H1 (cell line): ENCODE results near the gene CACNA1C. TPM values are rescaled to one million over a fixed set of nuclear protein-coding genes. Genes with fewer than 3 reads are reported as not detected.

Experiments used
- CTCF ChIA-PET: fragments of 300-600 bp; sonication (Branson Sonifier 250); formaldehyde crosslinking; loops from one replicate; lab custom pipeline; 2021; ENCODE audit not compliant: partially characterized antibody; lab: Charles Lee
- POLR2A ChIA-PET: fragments of 300-600 bp; sonication (Branson Sonifier 250); formaldehyde crosslinking; loops from one replicate; lab custom pipeline; 2021; ENCODE audit warnings: inconsistent platforms; ENCODE audit not compliant: partially characterized antibody; lab: Charles Lee
- DNase-seq, 2 experiments: peaks; one replicate each; pipeline versions ENCODE4 v3.0.0 to v3.0.0-alpha.2; 2010 to 2022; ENCODE audit warnings: low spot score in 2 of 2, low read depth in 1 of 2, mixed read lengths in 1 of 2
- FAIRE-seq: peaks from 2 replicates; lab custom pipeline; 2011; peaks lifted over from hg19 to GRCh38; lab: Jason Lieb, UNC
- H2AFZ ChIP-seq: 2 replicates; pipeline ENCODE4 v1.8.1; 2012; ENCODE audit warnings: low read length, inconsistent platforms
- H2AK5ac ChIP-seq: 2 replicates; pipeline ENCODE4 v1.6.1; 2013; ENCODE audit warnings: low read depth, low read length
- H2BK120ac ChIP-seq: replicated peaks from 2 replicates; pipeline ENCODE3; 2013; ENCODE audit warnings: low read depth, low read length, inconsistent platforms
- H2BK12ac ChIP-seq: 2 replicates; pipeline ENCODE4 v1.6.1; 2013; ENCODE audit warnings: low read depth, low read length
- H2BK15ac ChIP-seq: 2 replicates; pipeline ENCODE4 v1.6.1; 2013; ENCODE audit warnings: low read length
- H2BK20ac ChIP-seq: 2 replicates; pipeline ENCODE4 v1.6.1; 2013; ENCODE audit warnings: low read length
- H2BK5ac ChIP-seq: 2 replicates; pipeline ENCODE4 v1.6.1; 2013; ENCODE audit warnings: low read depth, low read length
- H3K14ac ChIP-seq: 2 replicates; pipeline ENCODE4 v1.6.1; 2013; ENCODE audit warnings: inconsistent platforms; ENCODE audit not compliant: insufficient read length
- H3K18ac ChIP-seq: 2 replicates; pipeline ENCODE4 v1.6.1; 2013; ENCODE audit warnings: low read length; ENCODE audit errors: extremely low read depth
- H3K23ac ChIP-seq: 2 replicates; pipeline ENCODE4 v1.6.1; 2013; ENCODE audit warnings: inconsistent platforms; ENCODE audit not compliant: insufficient read length
- H3K23me2 ChIP-seq: 2 replicates; pipeline ENCODE4 v1.6.1; 2013; ENCODE audit warnings: low read depth, low read length
- H3K27ac ChIP-seq: 2 replicates; pipeline ENCODE4 v1.6.1; 2011; ENCODE audit warnings: low read depth, low read length, inconsistent platforms
- H3K27me3 ChIP-seq, 4 experiments: replicated peaks in 1 of 4; 1 replicate in 1 of 4; 2 replicates in 3 of 4; pipeline versions ENCODE4 v1.6.1 to v1.8.1; 2011 to 2013; ENCODE audit warnings: low read length in 3 of 4, mild to moderate bottlenecking in 3 of 4, inconsistent platforms in 2 of 4, mixed read lengths in 2 of 4, moderate library complexity in 1 of 4; ENCODE audit not compliant: control insufficient read depth in 3 of 4, insufficient read depth in 3 of 4; ENCODE audit errors: extremely low read depth in 1 of 4
- H3K36me3 ChIP-seq, 4 experiments: 2 replicates each; pipeline versions ENCODE4 v1.6.1 to v1.8.1; 2011 to 2013; ENCODE audit warnings: mild to moderate bottlenecking in 4 of 4, low read length in 3 of 4, moderate library complexity in 2 of 4, control low read depth in 1 of 4, inconsistent platforms in 1 of 4; ENCODE audit not compliant: insufficient read depth in 4 of 4, control insufficient read depth in 2 of 4
- H3K4ac ChIP-seq: replicated peaks from 2 replicates; pipeline ENCODE3; 2013; ENCODE audit warnings: low read length, low read depth, mixed read lengths, inconsistent platforms; ENCODE audit not compliant: insufficient read length
- H3K4me1 ChIP-seq, 4 experiments: replicated peaks in 1 of 4; 1 replicate in 1 of 4; 2 replicates in 3 of 4; pipeline versions ENCODE4 v1.6.1 to v1.8.1; 2011 to 2013; ENCODE audit warnings: low read length in 3 of 4, inconsistent platforms in 2 of 4, mixed read lengths in 1 of 4; ENCODE audit not compliant: insufficient read depth in 4 of 4, control insufficient read depth in 3 of 4
- H3K4me2 ChIP-seq, 2 experiments: 2 replicates each; pipeline versions ENCODE4 v1.6.1 to v1.8.1; 2011 to 2013; ENCODE audit warnings: low read depth in 2 of 2, low read length in 2 of 2, control low read depth in 1 of 2, inconsistent platforms in 1 of 2, mild to moderate bottlenecking in 1 of 2; ENCODE audit not compliant: insufficient read depth in 1 of 2
- H3K4me3 ChIP-seq, 4 experiments: fragments of 200-600, 300-600 bp in 1 of 4; sonication (generic), shearing (Covaris generic), sonication (Bioruptor Twin) in 1 of 4; 2 replicates each; pipeline versions ENCODE4 v1.5.1 to v1.8.1; 2011 to 2016; ENCODE audit warnings: low read length in 4 of 4, low read depth in 3 of 4, control low read depth in 2 of 4, inconsistent platforms in 2 of 4, mild to moderate bottlenecking in 2 of 4, mixed read lengths in 1 of 4, moderate library complexity in 1 of 4; ENCODE audit not compliant: insufficient read depth in 2 of 4; ENCODE audit errors: extremely low read depth in 1 of 4
- H3K56ac ChIP-seq: replicated peaks from 2 replicates; pipeline ENCODE3; 2013; ENCODE audit warnings: low read depth, mild to moderate bottlenecking, mixed read lengths, low read length, inconsistent platforms; ENCODE audit not compliant: insufficient read length
- H3K79me1 ChIP-seq: 2 replicates; pipeline ENCODE4 v1.6.1; 2013; ENCODE audit warnings: low read depth, low read length, control low read depth
- H3K79me2 ChIP-seq, 2 experiments: 2 replicates each; pipeline versions ENCODE4 v1.6.1 to v1.8.1; 2012 to 2013; ENCODE audit warnings: low read length in 2 of 2, mild to moderate bottlenecking in 2 of 2, inconsistent platforms in 1 of 2; ENCODE audit not compliant: insufficient read depth in 2 of 2, control insufficient read depth in 1 of 2
- H3K9ac ChIP-seq, 4 experiments: replicated peaks in 1 of 4; 1 replicate in 1 of 4; 2 replicates in 3 of 4; pipeline versions ENCODE4 v1.6.1 to v1.8.1; 2011 to 2013; ENCODE audit warnings: low read depth in 3 of 4, low read length in 3 of 4, control low read depth in 2 of 4, mild to moderate bottlenecking in 2 of 4, moderate library complexity in 2 of 4, inconsistent platforms in 1 of 4; ENCODE audit errors: extremely low read depth in 1 of 4
- H3K9me3 ChIP-seq, 2 experiments: 2 replicates each; pipeline versions ENCODE4 v1.6.1 to v1.8.1; 2012 to 2013; ENCODE audit warnings: mild to moderate bottlenecking in 2 of 2, moderate library complexity in 2 of 2, control low read depth in 1 of 2, inconsistent platforms in 1 of 2, low read depth in 1 of 2, low read length in 1 of 2, mixed read lengths in 1 of 2; ENCODE audit not compliant: insufficient read depth in 2 of 2
- H4K20me1 ChIP-seq, 2 experiments: replicated peaks in 1 of 2; 2 replicates each; pipeline versions ENCODE3 to v1.8.1; 2011 to 2013; ENCODE audit warnings: inconsistent platforms in 2 of 2, low read length in 2 of 2, mild to moderate bottlenecking in 1 of 2; ENCODE audit not compliant: insufficient read depth in 2 of 2, control insufficient read depth in 1 of 2
- H4K5ac ChIP-seq: 2 replicates; pipeline ENCODE4 v1.6.1; 2013; ENCODE audit warnings: low read length, low read depth, mixed read lengths, inconsistent platforms; ENCODE audit not compliant: insufficient read length
- H4K8ac ChIP-seq: 2 replicates; pipeline ENCODE4 v1.8.0; 2013; ENCODE audit warnings: mild to moderate bottlenecking, moderate library complexity, low read length, inconsistent platforms; ENCODE audit not compliant: insufficient read depth; ENCODE audit errors: extremely low read depth
- H4K91ac ChIP-seq: replicated peaks from 2 replicates; pipeline ENCODE3; 2013; ENCODE audit warnings: low read length, mixed read lengths, inconsistent platforms; ENCODE audit not compliant: insufficient read length
- CBX8 ChIP-seq: fragments of 300-800, 300-1000 bp; sonication (generic); IDR thresholded peaks from 2 replicates; pipeline ENCODE4 v1.7.1; 2016; ENCODE audit warnings: low read depth, low read length, borderline replicate concordance
- EP300 ChIP-seq, 2 experiments: IDR thresholded peaks; 1 replicate in 1 of 2; 2 replicates in 1 of 2; pipeline ENCODE4 v1.6.1; 2011 to 2012; ENCODE audit warnings: low read depth in 2 of 2, low read length in 2 of 2, mild to moderate bottlenecking in 2 of 2, borderline replicate concordance in 1 of 2, inconsistent platforms in 1 of 2, moderate library complexity in 1 of 2
- TBP ChIP-seq: IDR thresholded peaks from 2 replicates; pipeline ENCODE4 v1.6.1; 2011; ENCODE audit warnings: low read depth, low read length, improper control_type of control experiment
- WGBS, 2 experiments: shearing (Covaris generic) in 1 of 2; methylation state at CpG; one replicate each; pipeline versions ENCODE4 v1.1.6 to v1.1.7; 2013 to 2015; ENCODE audit warnings: low lambda C conversion rate in 2 of 2, mixed read lengths in 2 of 2, inconsistent platforms in 1 of 2, low coverage in 1 of 2, missing lambda C conversion rate in 1 of 2; ENCODE audit not compliant: insufficient replicate concordance in 2 of 2, insufficient coverage in 1 of 2, insufficient read length in 1 of 2; ENCODE audit errors: extremely low coverage in 1 of 2, missing lambda C conversion rate in 1 of 2; 5-methylcytosine and 5-hydroxymethylcytosine counted together
- polyA plus RNA-seq, 7 experiments: library from polyadenylated mRNA; depleted of rRNA in 3 of 7; stranded (reverse) in 5 of 7; unstranded in 2 of 7; fragments of >200 nt in 5 of 7; fragments of 200-250 nt in 2 of 7; gene quantifications; 1 replicate in 5 of 7; 2 replicates in 1 of 7; 4 replicates in 1 of 7; pipeline versions ENCODE4 v1.2.1 to v1.2.3, GENCODE V29; 2011 to 2013; ENCODE audit warnings: missing spikeins in 2 of 7, mixed read lengths in 2 of 7
- total RNA-seq: library from RNA; stranded (reverse); fragmentation: NEBNext Ultra II Directional; extraction: Animal tissue kit (Norgen Biotek cat#: 25700); gene quantifications from 2 replicates; pipeline ENCODE4 v1.2.1, GENCODE V29; 2021

The CACNA1C gene
- total and polyA plus RNA-seq, 2 of the 8 experiments (the other 6 are each of a cell fraction or from before 2014, with no cell fraction given) = 1.3 TPM

DNA sequence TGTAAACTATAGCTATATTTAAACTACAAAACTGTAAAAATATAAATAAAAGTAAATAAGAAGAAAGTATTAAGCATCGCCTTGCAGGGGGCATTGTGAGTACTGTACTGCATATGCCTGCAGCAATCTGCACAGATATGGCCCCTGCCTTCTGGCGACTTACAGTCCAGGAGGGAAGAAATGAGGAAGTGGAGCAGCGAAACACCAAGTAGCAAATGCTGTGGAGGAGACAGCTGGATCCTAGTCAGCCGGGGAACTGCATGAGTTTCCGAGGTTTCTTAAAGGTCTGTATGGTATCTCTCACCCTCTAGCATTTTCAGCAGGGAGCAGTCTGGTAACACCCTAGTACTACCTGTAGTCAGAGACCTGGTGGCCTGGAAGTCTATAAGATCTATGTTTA, 256.9 kb downstream of the CACNA1C start:
- Histone ChIP-seq H3K23me2 (no peaks in the 10 kb centered on the region; the same call in 1 of the 2 replicates), H4K5ac (no peak overlapping the region), H4K91ac (no peak overlapping the region), H2BK15ac (no peak overlapping the region), H2BK12ac (no peak overlapping the region), H3K27ac (no peak overlapping the region), H3K36me3 (no peaks in the 10 kb centered on the region), H3K27me3 (no peaks in the 10 kb centered on the region), H3K4me3 (no peak overlapping the region), H3K79me1 (no peaks in the 10 kb centered on the region), H3K18ac (no peak overlapping the region), H3K56ac (no peak overlapping the region), H3K4me1 (peaks cover 9 to 18% (median 13%) of the 10 kb centered on the region in 4 experiments), H2AFZ (no peak overlapping the region), H3K9ac (no peak overlapping the region), H3K9me3 (peaks cover 0 to 4% of the 10 kb centered on the region in 2 experiments; a peak in 1 of 4 replicates), H3K4ac (no peak overlapping the region), H4K20me1 (no peaks in the 10 kb centered on the region), H3K14ac (no peak overlapping the region), H3K23ac (no peak overlapping the region), H2AK5ac (no peak overlapping the region), H3K4me2 (no peak overlapping the region), H2BK5ac (no peak overlapping the region), H4K8ac (no peak overlapping the region), H2BK120ac (peak overlapping the region; percentile 15), H3K79me2 (no peaks in the 10 kb centered on the region), H2BK20ac (0 out of 2 replicates have a peak overlapping the region, but pooled peaks have one; percentile 87)
- POLR2A ChIA-PET = no interaction called here
- FAIRE-seq (no peak), DNase-seq (no peak)
- WGBS, 2 experiments = 89% methylated on average over 5 of the region's 5 CpGs; no CpG with 5 or more reads in 1 of the 2 experiments
- CTCF ChIA-PET = interaction anchor here (1.0 to 1.3 kb wide), 3 partner anchors 18 to 88 kb away, joined by 3 to 4 read pairs (median 3); no protein-coding TSS in a partner anchor
- no peak for TF ChIP-seq EP300 (IDR thresholded peaks at IDR 0.05; ENCODE audit: borderline replicate concordance in 1 of 2, low read depth in 2 of 2, low read length in 2 of 2)
- no peak for TF ChIP-seq TBP
- TF ChIP-seq CBX8 = no peak
